ENCODE measurements around the gene GKN2. TPM values are rescaled to one million over a fixed set of nuclear protein-coding genes. Genes with fewer than 3 reads are reported as not detected.
"Not testable (repeated sequence)": the region's sequence is repeated elsewhere in the genome, so short reads cannot be mapped to it uniquely, and the experiment has no call there.

The GKN2 gene
- total and polyA plus RNA-seq, 4 donors = 3.4 to 429 (median 102) TPM

DNA sequence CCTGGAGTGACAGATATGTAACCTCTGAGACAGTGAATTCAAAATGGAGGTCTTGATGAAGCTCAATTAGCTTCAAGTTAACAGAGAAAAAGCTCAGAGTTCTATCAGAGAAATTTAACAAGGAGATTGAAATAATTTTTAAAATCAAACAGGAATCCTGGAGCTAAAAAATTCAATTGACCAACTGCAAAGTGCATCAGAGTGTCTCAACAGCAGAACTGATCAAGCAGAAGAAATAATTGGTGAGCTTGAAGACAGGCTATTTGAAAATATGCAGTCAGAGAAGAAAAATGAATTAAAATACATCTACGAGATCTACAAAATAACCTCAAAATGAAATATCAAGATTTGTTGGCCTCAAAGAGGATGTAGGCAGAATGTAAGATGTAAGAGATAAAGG lies 51.1 kb downstream of the GKN2 start:
- DNase-seq (no peak), ATAC-seq (ENCODE audit: insufficient read depth, low FRiP score) (no peak)
- no peak overlapping the region for H3K4me3 ChIP-seq
- TF ChIP-seq, protein P1, sequence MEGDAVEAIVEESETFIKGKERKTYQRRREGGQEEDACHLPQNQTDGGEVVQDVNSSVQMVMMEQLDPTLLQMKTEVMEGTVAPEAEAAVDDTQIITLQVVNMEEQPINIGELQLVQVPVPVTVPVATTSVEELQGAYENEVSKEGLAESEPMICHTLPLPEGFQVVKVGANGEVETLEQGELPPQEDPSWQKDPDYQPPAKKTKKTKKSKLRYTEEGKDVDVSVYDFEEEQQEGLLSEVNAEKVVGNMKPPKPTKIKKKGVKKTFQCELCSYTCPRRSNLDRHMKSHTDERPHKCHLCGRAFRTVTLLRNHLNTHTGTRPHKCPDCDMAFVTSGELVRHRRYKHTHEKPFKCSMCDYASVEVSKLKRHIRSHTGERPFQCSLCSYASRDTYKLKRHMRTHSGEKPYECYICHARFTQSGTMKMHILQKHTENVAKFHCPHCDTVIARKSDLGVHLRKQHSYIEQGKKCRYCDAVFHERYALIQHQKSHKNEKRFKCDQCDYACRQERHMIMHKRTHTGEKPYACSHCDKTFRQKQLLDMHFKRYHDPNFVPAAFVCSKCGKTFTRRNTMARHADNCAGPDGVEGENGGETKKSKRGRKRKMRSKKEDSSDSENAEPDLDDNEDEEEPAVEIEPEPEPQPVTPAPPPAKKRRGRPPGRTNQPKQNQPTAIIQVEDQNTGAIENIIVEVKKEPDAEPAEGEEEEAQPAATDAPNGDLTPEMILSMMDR (IDR thresholded peaks at IDR 0.05; ENCODE audit: control extremely low read depth, extremely low read depth) = no peak
- no peaks in the 10 kb centered on the region for H3K27me3 ChIP-seq (ENCODE audit: control insufficient read depth in 3 of 3, insufficient read depth in 3 of 3, low read length in 2 of 3)
- peaks cover 0 to 9% (median 7%) of the 10 kb centered on the region in 4 donors for H3K9me3 ChIP-seq (ENCODE audit: control insufficient read depth in 4 of 4, insufficient read depth in 3 of 4, low read length in 3 of 4)
- H3K27ac ChIP-seq (ENCODE audit: low read depth in 1 of 2, low read length in 1 of 2) = no peak overlapping the region
- no peaks in the 10 kb centered on the region for H3K4me1 ChIP-seq (ENCODE audit: control insufficient read depth in 5 of 5, insufficient read depth in 5 of 5, low read length in 5 of 5)
- H3K36me3 ChIP-seq (ENCODE audit: control insufficient read depth in 4 of 4, insufficient read depth in 4 of 4, low read length in 4 of 4) = no peaks in the 10 kb centered on the region
- H3K9ac ChIP-seq (ENCODE audit: insufficient read depth in 1 of 2, low read length in 2 of 2) = no peak overlapping the region
- 97 to 98% methylated on average over 1 of the region's 1 CpG for WGBS, 2 donors

DNA sequence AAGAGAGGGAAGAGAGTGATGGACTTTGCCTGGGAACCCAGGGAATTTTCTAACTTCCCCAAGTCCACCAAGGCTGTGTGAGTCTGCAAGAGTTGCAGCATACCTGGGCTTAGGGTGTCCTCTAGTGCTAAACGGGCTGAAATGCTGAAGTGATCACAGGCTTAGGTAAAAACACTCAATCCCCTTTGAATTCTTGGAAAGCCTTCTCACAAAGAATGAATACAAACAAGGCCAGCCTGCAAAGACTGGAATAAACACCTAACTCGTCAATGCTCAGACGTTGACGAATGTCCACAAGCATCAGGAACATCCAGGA lies 51.5 kb downstream of the GKN2 start:
- TF ChIP-seq, protein P1 (IDR thresholded peaks at IDR 0.05; ENCODE audit: control extremely low read depth, extremely low read depth) = no peak

DNA sequence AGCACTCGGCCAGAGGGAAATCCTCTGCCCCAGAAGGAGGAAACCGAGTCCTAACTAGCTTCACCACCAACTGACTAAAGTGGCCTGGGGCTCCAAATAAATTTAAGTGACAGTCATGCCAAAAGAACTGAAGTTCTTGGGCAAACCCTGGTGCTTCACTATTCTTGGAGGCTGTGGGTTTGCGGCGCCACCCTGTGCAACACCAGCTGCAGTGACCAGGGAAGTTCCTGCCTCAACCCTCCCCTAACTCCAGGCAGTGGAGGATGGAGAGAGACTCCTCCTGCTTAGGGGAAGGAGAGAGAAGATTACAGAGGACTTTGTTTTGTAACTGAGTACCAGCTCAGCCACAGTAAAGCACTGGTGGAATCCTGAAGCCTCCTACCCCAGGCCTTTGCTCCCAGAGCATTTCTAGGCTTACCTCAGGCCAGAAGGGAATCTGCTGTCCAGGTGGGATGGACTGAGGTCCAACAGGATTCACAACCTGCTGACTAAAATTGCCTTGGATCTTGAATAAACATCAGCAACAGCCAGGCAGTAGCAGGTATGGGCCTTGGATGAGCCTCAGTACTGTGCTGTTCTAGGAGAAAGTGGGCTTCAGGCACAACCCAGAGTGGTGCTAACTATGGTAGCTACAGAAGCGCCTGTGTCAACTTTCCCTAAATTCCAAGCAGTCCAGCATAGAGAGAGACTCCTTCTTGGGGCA lies 52.0 kb downstream of the GKN2 start:
- H3K4me3 ChIP-seq = no peak overlapping the region
- H3K36me3 ChIP-seq (ENCODE audit: control insufficient read depth in 4 of 4, insufficient read depth in 4 of 4, low read length in 4 of 4) = no peaks in the 10 kb centered on the region
- no peak for ATAC-seq (ENCODE audit: insufficient read depth, low FRiP score)

More for the DNA sequence above, 51.5 kb downstream of the GKN2 start:
- no peaks in the 10 kb centered on the region for H3K36me3 ChIP-seq (ENCODE audit: control insufficient read depth in 4 of 4, insufficient read depth in 4 of 4, low read length in 4 of 4)
- no peak overlapping the region for H3K4me3 ChIP-seq
- no peaks in the 10 kb centered on the region for H3K4me1 ChIP-seq (ENCODE audit: control insufficient read depth in 5 of 5, insufficient read depth in 5 of 5, low read length in 5 of 5)
- no peak overlapping the region for H3K27ac ChIP-seq (ENCODE audit: low read depth in 1 of 2, low read length in 1 of 2)
- WGBS, 2 donors = 77 to 86% methylated on average over 4 of the region's 4 CpGs
- no peak for ATAC-seq (ENCODE audit: insufficient read depth, low FRiP score)
- no peak overlapping the region for H3K9ac ChIP-seq (ENCODE audit: insufficient read depth in 1 of 2, low read length in 2 of 2)
- H3K9me3 ChIP-seq (ENCODE audit: control insufficient read depth in 4 of 4, insufficient read depth in 3 of 4, low read length in 3 of 4) = peaks cover 0 to 9% (median 7%) of the 10 kb centered on the region in 4 donors
- H3K27me3 ChIP-seq (ENCODE audit: control insufficient read depth in 3 of 3, insufficient read depth in 3 of 3, low read length in 2 of 3) = no peaks in the 10 kb centered on the region
- no peak for DNase-seq

DNA sequence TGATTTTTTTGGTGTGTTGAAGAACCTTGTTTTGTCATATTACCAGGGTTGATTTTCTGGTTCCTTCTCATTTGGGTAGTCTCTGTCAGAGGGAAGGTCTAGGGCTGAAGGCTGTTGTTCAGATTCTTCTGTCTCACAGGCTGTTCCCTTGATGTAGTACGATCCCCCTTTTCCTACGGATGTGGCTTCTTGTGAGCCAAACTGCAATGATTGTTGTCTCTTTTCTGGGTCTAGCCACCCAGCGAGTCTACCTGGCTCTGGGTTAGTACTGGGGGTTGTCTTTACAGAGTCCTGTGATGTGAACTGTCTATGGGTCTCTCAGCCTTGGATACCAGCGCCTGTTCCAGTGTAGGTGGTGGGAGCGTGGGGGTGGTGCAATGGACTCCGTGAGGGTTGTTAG lies 56.7 kb downstream of the GKN2 start:
- H3K9me3 ChIP-seq (ENCODE audit: control insufficient read depth in 4 of 4, insufficient read depth in 3 of 4, low read length in 3 of 4); H3K36me3 ChIP-seq (ENCODE audit: control insufficient read depth in 4 of 4, insufficient read depth in 4 of 4, low read length in 4 of 4); H3K27ac ChIP-seq (ENCODE audit: low read depth in 1 of 2, low read length in 1 of 2); H3K27me3 ChIP-seq (ENCODE audit: control insufficient read depth in 3 of 3, insufficient read depth in 3 of 3, low read length in 2 of 3); ATAC-seq (ENCODE audit: insufficient read depth, low FRiP score); H3K4me3 ChIP-seq; DNase-seq; H3K4me1 ChIP-seq (ENCODE audit: control insufficient read depth in 5 of 5, insufficient read depth in 5 of 5, low read length in 5 of 5); H3K9ac ChIP-seq (ENCODE audit: insufficient read depth in 1 of 2, low read length in 2 of 2): not testable (repeated sequence)
- 97 to 99% methylated on average over 6 of the region's 6 CpGs for WGBS, 2 donors

More for the DNA sequence above, 52.0 kb downstream of the GKN2 start:
- Histone ChIP-seq H3K27me3 (ENCODE audit: control insufficient read depth in 3 of 3, insufficient read depth in 3 of 3, low read length in 2 of 3) (no peaks in the 10 kb centered on the region), H3K9ac (ENCODE audit: insufficient read depth in 1 of 2, low read length in 2 of 2) (no peak overlapping the region), H3K9me3 (ENCODE audit: control insufficient read depth in 4 of 4, insufficient read depth in 3 of 4, low read length in 3 of 4) (peaks cover 0 to 9% (median 7%) of the 10 kb centered on the region in 4 donors), H3K27ac (ENCODE audit: low read depth in 1 of 2, low read length in 1 of 2) (no peak overlapping the region), H3K4me1 (ENCODE audit: control insufficient read depth in 5 of 5, insufficient read depth in 5 of 5, low read length in 5 of 5) (no peaks in the 10 kb centered on the region)
- WGBS, 2 donors = 79 to 92% methylated on average over 5 of the region's 5 CpGs
- no peak for DNase-seq
- TF ChIP-seq, protein P1 (IDR thresholded peaks at IDR 0.05; ENCODE audit: control extremely low read depth, extremely low read depth) = no peak

Other genes with a start within 250 kb of the GKN2 start
- gene ARHGAP25, start 218.1 kb downstream of the GKN2 start, total RNA-seq = 10 to 100 TPM; 17.1 to 26.1 TPM
- 10 to 100 TPM; 19.0 to 43.0 TPM for gene ARHGAP25, start 218.1 kb downstream of the GKN2 start, polyA plus RNA-seq
- gene BMP10, start 81.5 kb downstream of the GKN2 start, total RNA-seq = under 1 TPM in 1 of 2 donors, not detected in 1; 0.31 TPM
- not detected for gene BMP10, start 81.5 kb downstream of the GKN2 start, polyA plus RNA-seq
- not detected for gene GKN1, start 21.7 kb upstream of the GKN2 start, total RNA-seq
- gene GKN1, start 21.7 kb upstream of the GKN2 start, polyA plus RNA-seq = under 1 TPM in 1 of 2 donors, not detected in 1; 0.15 TPM
- gene ANTXR1, start 60.3 kb upstream of the GKN2 start, total RNA-seq = 10 to 100 TPM; 54.1 to 81.0 TPM
- gene ANTXR1, start 60.3 kb upstream of the GKN2 start, polyA plus RNA-seq = 10 to 100 TPM; 13.4 to 15.4 TPM

Measured in lung (tissue), 12 donors.